ENCODE measurements around the gene COIL. TPM values are rescaled to one million over a fixed set of nuclear protein-coding genes. Genes with fewer than 3 reads are reported as not detected.

Gene COIL
- total and polyA plus RNA-seq, 2 of the 13 experiments (the other 11 are each of a cell fraction or from before 2014, with no cell fraction given): 8.1 to 29.4 TPM

DNA sequence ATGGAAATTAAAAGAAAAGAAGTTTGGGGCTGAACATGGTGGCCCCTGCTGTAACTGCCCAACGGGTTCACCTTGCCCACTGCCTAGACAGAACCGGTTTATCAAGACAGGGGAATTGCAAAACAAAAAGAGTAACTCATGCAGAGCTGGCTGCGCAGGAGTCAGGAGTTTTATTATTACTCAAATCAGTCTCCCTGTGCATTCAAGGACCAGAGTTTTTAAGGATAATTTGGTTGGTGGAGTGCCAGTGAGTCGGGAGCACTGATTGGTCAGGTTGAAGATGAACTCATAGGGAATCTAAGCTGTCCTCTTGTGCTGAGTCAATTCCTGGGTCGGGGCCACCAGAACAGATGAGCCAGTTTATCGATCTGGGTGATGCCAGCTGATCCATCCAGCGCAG, 12.7 kb upstream of the COIL start:
- Histone ChIP-seq H3K79me2 (ENCODE audit: insufficient read depth, low read length) (no peaks in the 10 kb centered on the region), H3K4me1 (ENCODE audit: insufficient read depth, low read length) (peaks cover 26% of the 10 kb centered on the region), H3K27ac (ENCODE audit: extremely low read length, insufficient read depth, low read length) (no peak overlapping the region), H3K36me3 (replicated peaks in 1 of 2; ENCODE audit: control insufficient read depth in 1 of 2, insufficient read depth in 2 of 2, low read length in 2 of 2) (no peaks in the 10 kb centered on the region), H3K4me2 (ENCODE audit: low read depth, low read length) (no peak overlapping the region), H4K20me1 (ENCODE audit: insufficient read depth, low read length) (no peaks in the 10 kb centered on the region), H3K9ac (ENCODE audit: insufficient read depth, low read depth, low read length) (no peak overlapping the region), H3K4me3 (replicated peaks in 1 of 3; ENCODE audit: insufficient read depth in 1 of 3, low read depth in 2 of 3, low read length in 3 of 3) (no peak overlapping the region), H3K9me3 (ENCODE audit: low read length) (no peaks in the 10 kb centered on the region), H3K27me3 (ENCODE audit: control insufficient read depth in 1 of 2, insufficient read depth in 2 of 2, low read length in 2 of 2) (peaks cover 2 to 21% of the 10 kb centered on the region in 2 experiments), H2AFZ (ENCODE audit: low read length) (no peak overlapping the region)
- DNase-seq (ENCODE audit: low spot score): no peak
- intact Hi-C loops (cut with micrococcal nuclease; ENCODE audit: unreplicated experiment): no loop called here
- CTCF ChIA-PET (ENCODE audit: low intra/inter-chr PET ratio, low total read pairs): no interaction called here
- no TSS peak for BruUV-seq (replicated peaks)
- no peak for ATAC-seq
- no peak for FAIRE-seq
- in situ Hi-C loops (cut with HindIII; ENCODE audit: extremely low pct_ligation_motif_present, low pct_unique_long_range_greater_than_20kb): no loop called here
- WGBS (ENCODE audit: low lambda C conversion rate): 37% methylated on average over 7 of the region's 7 CpGs
- POLR2A ChIA-PET: no interaction called here
- no peak for TF ChIP-seq ATAD3A (CRISPR knock-in tag; IDR thresholded peaks at IDR 0.05)
- TF ChIP-seq FOXA1 (IDR thresholded peaks at IDR 0.05): no peak
- TF ChIP-seq FOXA1 (CRISPR knock-in tag; IDR thresholded peaks at IDR 0.05): no peak
- TF ChIP-seq KDM5B (CRISPR knock-in tag; IDR thresholded peaks at IDR 0.05; ENCODE audit: borderline replicate concordance): no peak
- TF ChIP-seq PCBP1 (IDR thresholded peaks at IDR 0.05; ENCODE audit: borderline replicate concordance, low read depth, low read length): no peak
- TF ChIP-seq, protein P1, sequence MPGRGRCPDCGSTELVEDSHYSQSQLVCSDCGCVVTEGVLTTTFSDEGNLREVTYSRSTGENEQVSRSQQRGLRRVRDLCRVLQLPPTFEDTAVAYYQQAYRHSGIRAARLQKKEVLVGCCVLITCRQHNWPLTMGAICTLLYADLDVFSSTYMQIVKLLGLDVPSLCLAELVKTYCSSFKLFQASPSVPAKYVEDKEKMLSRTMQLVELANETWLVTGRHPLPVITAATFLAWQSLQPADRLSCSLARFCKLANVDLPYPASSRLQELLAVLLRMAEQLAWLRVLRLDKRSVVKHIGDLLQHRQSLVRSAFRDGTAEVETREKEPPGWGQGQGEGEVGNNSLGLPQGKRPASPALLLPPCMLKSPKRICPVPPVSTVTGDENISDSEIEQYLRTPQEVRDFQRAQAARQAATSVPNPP (CRISPR knock-in tag; IDR thresholded peaks at IDR 0.05): no peak
- no peak for TF ChIP-seq JUN (CRISPR knock-in tag; IDR thresholded peaks at IDR 0.05)
- TF ChIP-seq YY1 (IDR thresholded peaks at IDR 0.05; ENCODE audit: insufficient read depth, insufficient replicate concordance, low read depth, low read length): no peak
- TF ChIP-seq, protein P2, sequence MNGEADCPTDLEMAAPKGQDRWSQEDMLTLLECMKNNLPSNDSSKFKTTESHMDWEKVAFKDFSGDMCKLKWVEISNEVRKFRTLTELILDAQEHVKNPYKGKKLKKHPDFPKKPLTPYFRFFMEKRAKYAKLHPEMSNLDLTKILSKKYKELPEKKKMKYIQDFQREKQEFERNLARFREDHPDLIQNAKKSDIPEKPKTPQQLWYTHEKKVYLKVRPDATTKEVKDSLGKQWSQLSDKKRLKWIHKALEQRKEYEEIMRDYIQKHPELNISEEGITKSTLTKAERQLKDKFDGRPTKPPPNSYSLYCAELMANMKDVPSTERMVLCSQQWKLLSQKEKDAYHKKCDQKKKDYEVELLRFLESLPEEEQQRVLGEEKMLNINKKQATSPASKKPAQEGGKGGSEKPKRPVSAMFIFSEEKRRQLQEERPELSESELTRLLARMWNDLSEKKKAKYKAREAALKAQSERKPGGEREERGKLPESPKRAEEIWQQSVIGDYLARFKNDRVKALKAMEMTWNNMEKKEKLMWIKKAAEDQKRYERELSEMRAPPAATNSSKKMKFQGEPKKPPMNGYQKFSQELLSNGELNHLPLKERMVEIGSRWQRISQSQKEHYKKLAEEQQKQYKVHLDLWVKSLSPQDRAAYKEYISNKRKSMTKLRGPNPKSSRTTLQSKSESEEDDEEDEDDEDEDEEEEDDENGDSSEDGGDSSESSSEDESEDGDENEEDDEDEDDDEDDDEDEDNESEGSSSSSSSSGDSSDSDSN (CRISPR knock-in tag; IDR thresholded peaks at IDR 0.05): no peak
- TF ChIP-seq, protein P3, sequence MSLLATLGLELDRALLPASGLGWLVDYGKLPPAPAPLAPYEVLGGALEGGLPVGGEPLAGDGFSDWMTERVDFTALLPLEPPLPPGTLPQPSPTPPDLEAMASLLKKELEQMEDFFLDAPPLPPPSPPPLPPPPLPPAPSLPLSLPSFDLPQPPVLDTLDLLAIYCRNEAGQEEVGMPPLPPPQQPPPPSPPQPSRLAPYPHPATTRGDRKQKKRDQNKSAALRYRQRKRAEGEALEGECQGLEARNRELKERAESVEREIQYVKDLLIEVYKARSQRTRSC (CRISPR knock-in tag; IDR thresholded peaks at IDR 0.05; ENCODE audit: low read depth): no peak
- TF ChIP-seq, protein P4, sequence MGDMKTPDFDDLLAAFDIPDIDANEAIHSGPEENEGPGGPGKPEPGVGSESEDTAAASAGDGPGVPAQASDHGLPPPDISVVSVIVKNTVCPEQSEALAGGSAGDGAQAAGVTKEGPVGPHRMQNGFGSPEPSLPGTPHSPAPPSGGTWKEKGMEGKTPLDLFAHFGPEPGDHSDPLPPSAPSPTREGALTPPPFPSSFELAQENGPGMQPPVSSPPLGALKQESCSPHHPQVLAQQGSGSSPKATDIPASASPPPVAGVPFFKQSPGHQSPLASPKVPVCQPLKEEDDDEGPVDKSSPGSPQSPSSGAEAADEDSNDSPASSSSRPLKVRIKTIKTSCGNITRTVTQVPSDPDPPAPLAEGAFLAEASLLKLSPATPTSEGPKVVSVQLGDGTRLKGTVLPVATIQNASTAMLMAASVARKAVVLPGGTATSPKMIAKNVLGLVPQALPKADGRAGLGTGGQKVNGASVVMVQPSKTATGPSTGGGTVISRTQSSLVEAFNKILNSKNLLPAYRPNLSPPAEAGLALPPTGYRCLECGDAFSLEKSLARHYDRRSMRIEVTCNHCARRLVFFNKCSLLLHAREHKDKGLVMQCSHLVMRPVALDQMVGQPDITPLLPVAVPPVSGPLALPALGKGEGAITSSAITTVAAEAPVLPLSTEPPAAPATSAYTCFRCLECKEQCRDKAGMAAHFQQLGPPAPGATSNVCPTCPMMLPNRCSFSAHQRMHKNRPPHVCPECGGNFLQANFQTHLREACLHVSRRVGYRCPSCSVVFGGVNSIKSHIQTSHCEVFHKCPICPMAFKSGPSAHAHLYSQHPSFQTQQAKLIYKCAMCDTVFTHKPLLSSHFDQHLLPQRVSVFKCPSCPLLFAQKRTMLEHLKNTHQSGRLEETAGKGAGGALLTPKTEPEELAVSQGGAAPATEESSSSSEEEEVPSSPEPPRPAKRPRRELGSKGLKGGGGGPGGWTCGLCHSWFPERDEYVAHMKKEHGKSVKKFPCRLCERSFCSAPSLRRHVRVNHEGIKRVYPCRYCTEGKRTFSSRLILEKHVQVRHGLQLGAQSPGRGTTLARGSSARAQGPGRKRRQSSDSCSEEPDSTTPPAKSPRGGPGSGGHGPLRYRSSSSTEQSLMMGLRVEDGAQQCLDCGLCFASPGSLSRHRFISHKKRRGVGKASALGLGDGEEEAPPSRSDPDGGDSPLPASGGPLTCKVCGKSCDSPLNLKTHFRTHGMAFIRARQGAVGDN (CRISPR knock-in tag; IDR thresholded peaks at IDR 0.05): no peak
- TF ChIP-seq REL (CRISPR knock-in tag; conservative IDR thresholded peaks at IDR 0.05): no peak
- no peak for TF ChIP-seq HNRNPUL1 (IDR thresholded peaks at IDR 0.05; ENCODE audit: low read depth, low read length)
- TF ChIP-seq RBM39 (IDR thresholded peaks at IDR 0.05; ENCODE audit: low read depth, low read length, poor library complexity, severe bottlenecking): no peak
- TF ChIP-seq, protein P5, sequence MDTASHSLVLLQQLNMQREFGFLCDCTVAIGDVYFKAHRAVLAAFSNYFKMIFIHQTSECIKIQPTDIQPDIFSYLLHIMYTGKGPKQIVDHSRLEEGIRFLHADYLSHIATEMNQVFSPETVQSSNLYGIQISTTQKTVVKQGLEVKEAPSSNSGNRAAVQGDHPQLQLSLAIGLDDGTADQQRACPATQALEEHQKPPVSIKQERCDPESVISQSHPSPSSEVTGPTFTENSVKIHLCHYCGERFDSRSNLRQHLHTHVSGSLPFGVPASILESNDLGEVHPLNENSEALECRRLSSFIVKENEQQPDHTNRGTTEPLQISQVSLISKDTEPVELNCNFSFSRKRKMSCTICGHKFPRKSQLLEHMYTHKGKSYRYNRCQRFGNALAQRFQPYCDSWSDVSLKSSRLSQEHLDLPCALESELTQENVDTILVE (CRISPR knock-in tag; IDR thresholded peaks at IDR 0.05): no peak
- TF ChIP-seq, protein P6, sequence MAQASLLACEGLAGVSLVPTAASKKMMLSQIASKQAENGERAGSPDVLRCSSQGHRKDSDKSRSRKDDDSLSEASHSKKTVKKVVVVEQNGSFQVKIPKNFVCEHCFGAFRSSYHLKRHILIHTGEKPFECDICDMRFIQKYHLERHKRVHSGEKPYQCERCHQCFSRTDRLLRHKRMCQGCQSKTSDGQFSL (CRISPR knock-in tag; IDR thresholded peaks at IDR 0.05): no peak
